Esophagus squamous epithelium (tissue), 4 donors: Measurements from ENCODE around the gene MYL3.

ENCODE experiments used
- POLR2A ChIP-seq, 4 donors: fragments of 450-650 bp; IDR thresholded peaks; one replicate each; pipeline ENCODE4 v1.6.1; 2017; ENCODE audit warnings: antibody characterized with exemption in 4 of 4, mild to moderate bottlenecking in 4 of 4, moderate library complexity in 3 of 4
- TF ChIP-seq, protein P1 (sequence below), 6 experiments: fragments of 450-650 bp in 4 of 6; fragments of 200-600 bp in 2 of 6; sonication (generic) in 2 of 6; IDR thresholded peaks; one replicate each; pipeline ENCODE4 v1.5.1; 2016 to 2019; ENCODE audit warnings: antibody characterized with exemption in 6 of 6, mild to moderate bottlenecking in 4 of 6, moderate library complexity in 4 of 6

DNA sequence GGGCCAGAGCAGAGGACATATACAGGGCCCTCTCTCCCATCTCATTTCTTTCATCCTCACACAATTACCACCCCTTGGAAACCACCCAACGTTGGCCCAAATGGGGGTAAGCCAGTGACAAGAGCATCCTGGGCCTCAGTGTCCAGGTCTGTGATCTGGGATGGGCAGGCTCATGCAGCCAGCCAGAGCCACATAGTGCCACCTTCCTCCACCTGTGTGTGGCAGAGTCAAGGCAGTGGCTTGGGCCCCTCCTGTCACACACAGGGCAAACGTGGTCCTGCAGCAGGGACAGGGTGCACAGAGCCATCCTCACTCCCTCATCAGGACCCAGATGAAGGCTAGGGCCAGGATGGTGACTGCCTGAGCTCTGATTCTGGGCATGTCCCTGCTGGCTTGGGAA lies 2.3 kb upstream of the MYL3 start:
- TF ChIP-seq, protein P1, sequence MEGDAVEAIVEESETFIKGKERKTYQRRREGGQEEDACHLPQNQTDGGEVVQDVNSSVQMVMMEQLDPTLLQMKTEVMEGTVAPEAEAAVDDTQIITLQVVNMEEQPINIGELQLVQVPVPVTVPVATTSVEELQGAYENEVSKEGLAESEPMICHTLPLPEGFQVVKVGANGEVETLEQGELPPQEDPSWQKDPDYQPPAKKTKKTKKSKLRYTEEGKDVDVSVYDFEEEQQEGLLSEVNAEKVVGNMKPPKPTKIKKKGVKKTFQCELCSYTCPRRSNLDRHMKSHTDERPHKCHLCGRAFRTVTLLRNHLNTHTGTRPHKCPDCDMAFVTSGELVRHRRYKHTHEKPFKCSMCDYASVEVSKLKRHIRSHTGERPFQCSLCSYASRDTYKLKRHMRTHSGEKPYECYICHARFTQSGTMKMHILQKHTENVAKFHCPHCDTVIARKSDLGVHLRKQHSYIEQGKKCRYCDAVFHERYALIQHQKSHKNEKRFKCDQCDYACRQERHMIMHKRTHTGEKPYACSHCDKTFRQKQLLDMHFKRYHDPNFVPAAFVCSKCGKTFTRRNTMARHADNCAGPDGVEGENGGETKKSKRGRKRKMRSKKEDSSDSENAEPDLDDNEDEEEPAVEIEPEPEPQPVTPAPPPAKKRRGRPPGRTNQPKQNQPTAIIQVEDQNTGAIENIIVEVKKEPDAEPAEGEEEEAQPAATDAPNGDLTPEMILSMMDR (IDR thresholded peaks at IDR 0.05): no peak
- TF ChIP-seq POLR2A (IDR thresholded peaks at IDR 0.05): no peak
